Activated CD8-positive, alpha-beta memory T cell treated with anti-CD3 and anti-CD28 coated beads, Interleukin-2, amount 50 U/mL, for 4 hours (primary cell): ENCODE results near the gene SMYD1.

Experiments
- DNase-seq: peaks from one replicate; pipeline ENCODE4 v3.0.0-alpha.2; 2020

Gene SMYD1

GRCh38 chr2:88123975-88124917 is 56.6 kb downstream of the SMYD1 start:
- no peak for DNase-seq

DNA sequence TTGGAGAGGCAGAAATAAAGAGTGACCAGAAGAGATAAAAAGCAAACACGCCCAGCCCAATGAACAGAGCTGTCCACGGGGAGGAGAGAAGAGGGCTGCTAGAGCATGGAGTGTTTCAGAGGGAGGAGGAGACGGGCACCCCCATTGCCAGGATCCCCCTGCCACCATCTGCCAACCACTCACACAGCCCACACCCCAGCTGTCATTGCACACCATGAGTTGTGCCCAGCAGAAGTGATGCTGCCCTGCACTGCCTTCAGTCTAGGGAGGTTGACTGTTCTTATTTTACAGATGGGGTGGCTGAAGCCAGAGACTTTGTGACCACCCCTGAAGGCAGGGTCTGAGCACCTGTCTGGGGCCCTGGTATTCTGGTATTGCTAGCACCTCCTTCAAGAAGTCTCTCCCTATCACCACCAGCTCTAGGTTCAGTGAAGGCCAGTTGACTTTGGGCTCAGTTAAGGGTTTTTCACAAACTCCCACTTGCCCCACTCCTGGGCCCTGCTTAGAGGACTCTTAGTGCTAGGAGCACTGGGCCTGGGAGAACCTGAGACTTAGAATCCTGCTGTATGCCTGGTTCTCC is 57.8 kb downstream of the SMYD1 start:
- no peak for DNase-seq

GRCh38 chr2:88125924-88126771 is 58.5 kb downstream of the SMYD1 start:
- no peak for DNase-seq

DNA sequence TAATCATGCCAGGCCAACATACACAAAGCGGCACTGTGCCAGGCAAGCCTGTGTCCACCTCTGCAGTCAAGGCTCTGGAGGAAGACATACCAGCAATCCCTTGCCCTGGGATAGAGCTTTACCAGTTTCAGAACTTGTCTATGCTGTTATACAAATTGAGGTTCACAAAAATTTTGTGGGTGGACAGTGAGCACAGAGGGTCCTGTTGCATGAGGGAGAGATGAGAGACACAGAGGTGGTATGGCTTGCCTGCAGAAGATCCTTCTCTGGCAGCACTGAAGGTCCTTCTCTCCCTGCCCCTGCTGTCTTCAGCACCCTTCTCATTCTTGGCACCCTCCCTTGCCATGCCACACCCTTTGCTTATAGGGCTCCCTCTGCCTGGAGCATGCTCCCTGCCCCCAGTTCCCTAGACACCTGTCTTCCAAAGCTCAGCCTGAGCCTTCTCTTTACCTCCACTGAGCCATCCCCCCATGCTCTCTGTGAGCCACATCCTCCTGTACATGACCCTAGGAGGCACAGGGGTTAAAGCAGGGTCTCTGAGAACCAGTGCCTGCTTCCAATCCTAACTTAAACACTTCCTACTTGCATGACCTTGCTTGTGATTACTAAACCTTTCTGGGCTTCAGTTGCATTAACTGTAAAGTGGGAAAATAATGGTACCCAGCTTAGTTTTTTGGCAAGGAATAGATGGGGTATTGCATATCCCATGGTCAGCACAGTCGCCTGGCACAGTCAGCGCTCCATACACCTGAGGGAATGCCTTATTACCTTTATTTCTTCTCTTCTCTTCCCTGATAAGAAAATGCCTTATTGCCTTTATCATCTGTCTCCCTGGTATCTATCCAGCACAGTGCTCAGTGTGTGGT is 59.4 kb downstream of the SMYD1 start:
- DNase-seq = no peak

GRCh38 chr2:88127638-88127887 is 59.9 kb downstream of the SMYD1 start:
- no peak for DNase-seq

DNA sequence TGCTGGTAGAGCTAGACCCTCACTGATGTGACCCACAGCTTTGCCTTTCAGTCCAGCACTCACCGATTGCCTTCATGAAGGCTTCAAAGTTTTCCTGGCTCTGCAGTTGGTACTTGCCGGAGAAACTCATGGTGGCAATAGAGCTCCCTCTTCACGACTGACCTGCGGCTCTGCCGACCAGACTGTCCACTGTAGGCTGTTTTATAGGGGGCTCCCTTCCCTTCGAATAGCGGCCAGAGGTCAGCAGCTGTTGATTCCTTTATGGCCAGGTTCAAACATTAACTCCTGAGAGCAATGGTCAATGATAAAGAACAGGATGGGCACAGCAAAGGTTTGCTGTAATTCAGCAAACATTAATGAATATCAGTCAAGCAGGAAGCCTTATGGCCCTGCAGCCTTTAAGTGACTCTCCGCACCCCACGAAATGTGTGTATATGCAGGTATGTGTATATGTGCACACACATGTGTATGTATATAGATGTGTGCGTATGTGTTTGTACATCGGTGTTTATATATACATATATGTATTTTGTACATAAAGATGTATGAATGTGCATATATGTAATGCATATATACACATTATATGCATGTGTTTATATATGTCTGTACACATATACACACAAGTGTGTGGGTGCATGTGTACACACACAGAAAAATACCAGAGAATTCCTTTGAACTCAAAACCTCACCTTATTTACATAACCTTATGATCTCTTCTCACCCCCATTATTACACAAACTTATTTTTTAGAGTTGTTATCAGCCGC is 60.4 kb downstream of the SMYD1 start, which contains the start of gene FABP1:
TSS of gene FABP1 (minus strand) at position 175 of the 766 bp plus-strand sequence. CDS start at position 130, 45 bp downstream.
- no peak for DNase-seq

DNA sequence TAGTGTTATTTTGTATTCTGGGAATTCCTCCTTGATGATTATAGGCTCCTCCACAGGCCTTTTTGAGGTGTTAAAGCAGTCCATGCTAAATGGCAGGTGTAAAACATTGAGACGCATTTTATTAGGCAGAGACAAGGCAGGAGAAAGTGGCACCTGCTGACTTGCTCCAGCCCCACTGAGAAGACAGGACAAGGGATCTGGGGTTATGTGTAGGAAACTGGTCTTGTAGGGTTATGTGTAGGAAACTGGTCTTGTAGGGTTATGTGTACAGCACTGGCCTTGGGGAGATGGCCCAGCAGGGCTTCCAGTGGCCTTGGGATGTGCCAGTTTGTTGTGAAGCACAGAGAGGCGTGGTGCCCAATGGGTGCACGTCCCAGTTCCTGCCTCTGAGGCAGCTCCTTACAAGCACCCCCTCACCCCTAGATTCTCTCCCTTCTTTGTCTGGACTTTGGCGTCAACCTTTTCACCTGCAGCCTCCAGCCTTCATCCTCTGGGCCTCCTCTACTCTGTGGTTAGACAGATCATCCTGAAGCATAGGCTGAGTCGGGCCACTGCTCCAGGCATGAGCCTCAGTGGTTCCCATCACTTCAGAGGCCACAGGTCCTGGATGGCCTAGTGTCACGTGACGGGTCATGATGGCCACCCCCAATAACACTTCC is 61.2 kb downstream of the SMYD1 start:
- no peak for DNase-seq

GRCh38 chr2:88129313-88129959 is 61.8 kb downstream of the SMYD1 start:
- DNase-seq = no peak

DNA sequence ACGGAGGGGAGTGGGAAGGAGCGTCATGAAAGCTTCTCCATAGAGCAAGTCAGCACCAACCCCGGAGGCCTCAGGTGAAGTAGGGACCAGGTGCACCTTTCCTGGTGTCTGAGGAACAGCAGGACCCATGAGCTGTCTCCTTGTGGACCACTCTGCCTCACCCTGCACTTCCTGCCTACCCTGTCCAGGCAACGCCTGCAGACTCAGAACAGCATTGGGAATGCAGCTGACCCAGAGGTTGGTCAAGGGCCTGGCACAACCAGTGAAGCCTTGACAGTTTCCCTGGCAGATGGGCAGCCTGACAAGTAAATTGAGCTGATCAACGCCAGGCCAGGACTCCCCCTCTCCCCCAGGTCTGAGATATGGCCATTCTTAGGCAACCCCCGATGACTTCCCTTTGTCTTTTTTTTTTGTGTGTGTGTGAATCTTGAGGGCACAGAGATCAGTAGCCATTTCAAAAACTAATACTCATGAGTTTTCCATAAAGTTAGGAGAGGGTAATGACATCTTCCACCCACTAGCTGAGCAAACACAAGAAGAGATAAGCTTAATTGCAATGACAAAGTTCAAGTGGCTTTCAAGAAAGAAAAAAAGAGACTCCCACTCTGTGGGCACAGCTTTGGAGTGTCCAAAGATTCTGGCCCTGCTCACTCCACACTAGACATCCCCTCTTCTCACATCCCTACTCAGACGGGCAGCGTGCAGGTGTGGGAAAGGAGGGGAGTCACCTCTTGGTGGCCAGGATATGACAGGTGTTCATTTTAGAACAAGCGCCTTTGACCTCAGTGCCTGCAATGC is 63.8 kb downstream of the SMYD1 start:
- no peak for DNase-seq

GRCh38 chr2:88131999-88132368 is 64.4 kb downstream of the SMYD1 start:
- DNase-seq = no peak

DNA sequence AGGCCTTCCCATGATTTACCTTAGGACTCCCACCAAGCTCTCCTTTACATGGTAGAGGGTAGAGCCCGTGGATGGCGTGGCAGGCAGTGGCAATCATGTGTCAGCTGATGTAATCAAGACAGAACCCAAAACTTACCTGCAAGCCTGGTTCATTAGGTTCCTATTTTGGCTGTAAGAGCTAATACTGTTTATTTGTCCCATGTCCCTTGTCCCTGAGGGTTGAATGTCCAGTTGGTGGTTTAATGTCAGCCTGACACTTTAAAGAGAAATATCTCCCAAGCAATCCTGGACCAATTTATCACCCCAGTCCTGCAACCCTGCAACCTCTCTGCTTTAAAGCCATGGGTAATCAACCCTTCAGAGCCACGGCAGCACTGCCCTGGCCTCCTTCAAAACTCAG is 66.2 kb downstream of the SMYD1 start:
- DNase-seq = no peak

DNA sequence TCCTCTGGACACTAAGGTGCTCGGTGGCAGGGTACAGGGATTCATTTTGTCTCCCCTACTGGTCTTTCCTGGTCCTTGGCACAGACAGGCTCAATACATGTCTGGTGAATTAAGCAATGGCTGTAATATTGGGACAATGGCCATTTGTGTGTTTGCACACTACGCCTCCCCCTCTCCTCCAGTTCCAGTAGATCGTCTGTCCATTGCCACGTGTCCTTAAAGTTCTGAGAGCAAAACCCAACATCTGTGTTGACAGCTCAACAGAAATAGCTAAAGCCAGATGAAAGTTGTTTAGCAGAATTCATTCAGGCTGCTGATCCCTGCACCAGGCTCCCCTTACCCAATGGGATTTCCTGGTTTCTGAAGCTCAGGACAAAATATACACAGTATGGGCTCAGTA is 69.2 kb downstream of the SMYD1 start:
- DNase-seq = no peak

- DNase-seq = no peak
These were observed 70.2 kb downstream of the SMYD1 start for GRCh38 chr2:88137833-88138232.

GRCh38 chr2:88139203-88139702 is 71.6 kb downstream of the SMYD1 start:
- no peak for DNase-seq

DNA sequence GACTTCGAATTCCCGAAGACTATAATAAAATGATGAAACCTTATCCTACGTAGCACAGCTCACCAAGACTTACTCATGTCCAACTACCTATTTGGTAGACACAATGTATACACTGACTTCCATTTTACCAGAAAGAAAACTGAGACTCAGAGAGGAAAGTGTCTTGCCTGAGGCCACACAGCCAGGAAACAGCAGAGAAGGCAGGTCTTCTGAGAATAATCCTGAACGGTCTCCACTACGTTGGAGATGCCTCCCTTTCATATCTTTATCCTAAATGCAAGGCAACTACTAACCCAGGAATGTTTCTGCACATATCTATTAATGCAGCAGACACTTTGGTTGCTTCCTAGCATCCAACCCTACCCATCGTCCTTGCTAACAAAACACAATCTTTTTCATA is 72.2 kb downstream of the SMYD1 start:
- DNase-seq = no peak

- DNase-seq = no peak
These were observed 74.3 kb downstream of the SMYD1 start for GRCh38 chr2:88141952-88142351.

GRCh38 chr2:88144271-88144670 is 76.6 kb downstream of the SMYD1 start:
- DNase-seq = no peak

DNA sequence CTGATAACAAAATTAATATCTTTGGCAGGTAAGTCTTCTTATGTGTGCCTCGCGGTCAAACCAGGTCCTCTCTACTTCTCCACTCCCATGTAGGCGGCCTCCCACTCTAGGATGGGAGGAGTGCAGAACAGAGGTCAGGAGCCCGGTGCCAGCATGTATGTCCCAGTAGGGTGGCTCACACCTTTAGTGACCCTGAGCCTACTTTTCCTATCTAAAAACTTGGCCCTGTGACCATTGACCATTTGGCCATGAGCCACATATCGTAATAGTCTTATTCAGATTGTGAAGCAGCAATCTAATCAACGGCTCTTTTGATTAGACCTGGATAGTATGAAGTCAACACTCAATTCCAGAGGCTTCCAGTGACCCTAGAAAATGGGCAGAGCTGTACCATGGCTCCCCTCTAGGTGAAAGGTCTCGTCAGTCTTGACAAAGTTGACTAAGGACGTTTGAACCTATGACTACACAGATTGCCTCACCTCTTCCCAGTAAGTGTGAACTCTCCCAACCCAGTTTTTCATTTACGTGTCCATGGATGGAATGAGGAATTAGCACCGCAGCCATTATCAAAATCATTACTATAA is 77.4 kb downstream of the SMYD1 start:
- no peak for DNase-seq

- DNase-seq = no peak
These were observed 79.0 kb downstream of the SMYD1 start for GRCh38 chr2:88146590-88146989.
